H9 (cell line): ENCODE data around the gene N4BP2L1. TPM values are rescaled to one million over a fixed set of nuclear protein-coding genes. Genes with fewer than 3 reads are reported as not detected.

Experiments
- DNase-seq: peaks from one replicate; pipeline ENCODE4 v3.0.0-alpha.2; 2017
- H2AFZ ChIP-seq: one replicate; pipeline ENCODE4 v1.6.1; 2013; ENCODE audit warnings: mild to moderate bottlenecking, low read length, control low read depth, moderate library complexity
- H2AK5ac ChIP-seq: 2 replicates; pipeline ENCODE4 v1.6.1; 2013; ENCODE audit warnings: low read length, control low read depth, mixed read lengths; ENCODE audit not compliant: insufficient read length
- H2BK120ac ChIP-seq: one replicate; pipeline ENCODE4 v1.6.1; 2013; ENCODE audit warnings: low read depth, mild to moderate bottlenecking, low read length, control low read depth, inconsistent platforms; ENCODE audit not compliant: poor library complexity, severe bottlenecking
- H2BK12ac ChIP-seq: 2 replicates; pipeline ENCODE4 v1.6.1; 2013; ENCODE audit warnings: low read length, control low read depth, mixed read lengths, low read depth; ENCODE audit not compliant: insufficient read length
- H2BK15ac ChIP-seq: 2 replicates; pipeline ENCODE4 v1.6.1; 2013; ENCODE audit warnings: low read depth, low read length, control low read depth
- H2BK20ac ChIP-seq: one replicate; pipeline ENCODE4 v1.6.1; 2013; ENCODE audit warnings: low read depth, mild to moderate bottlenecking, low read length, control low read depth, inconsistent platforms; ENCODE audit not compliant: poor library complexity, severe bottlenecking
- H2BK5ac ChIP-seq: 2 replicates; pipeline ENCODE4 v1.6.1; 2013; ENCODE audit warnings: low read length, control low read depth, mixed read lengths; ENCODE audit not compliant: insufficient read length
- H3K14ac ChIP-seq: 2 replicates; pipeline ENCODE4 v1.6.1; 2013; ENCODE audit warnings: low read length, control low read depth; ENCODE audit not compliant: insufficient read depth
- H3K18ac ChIP-seq: 2 replicates; pipeline ENCODE4 v1.6.1; 2013; ENCODE audit warnings: low read depth, mild to moderate bottlenecking, mixed read lengths, low read length, control low read depth; ENCODE audit not compliant: insufficient read length
- H3K23ac ChIP-seq: 2 replicates; pipeline ENCODE4 v1.6.1; 2013; ENCODE audit warnings: low read length, control low read depth, mixed read lengths, low read depth; ENCODE audit not compliant: insufficient read length
- H3K23me2 ChIP-seq: 2 replicates; pipeline ENCODE4 v1.6.1; 2013; ENCODE audit warnings: low read depth, mild to moderate bottlenecking, mixed read lengths, low read length, control low read depth; ENCODE audit not compliant: insufficient read length, poor library complexity, severe bottlenecking
- H3K27ac ChIP-seq: 2 replicates; pipeline ENCODE4 v1.5.1; 2013; ENCODE audit warnings: low read length, control low read depth, mixed read lengths, low read depth; ENCODE audit not compliant: insufficient read length
- H3K27me3 ChIP-seq: 2 replicates; pipeline ENCODE4 v1.6.1; 2013; ENCODE audit warnings: low read length, control low read depth, inconsistent platforms; ENCODE audit not compliant: insufficient read depth
- H3K4ac ChIP-seq: 2 replicates; pipeline ENCODE4 v1.6.1; 2013; ENCODE audit warnings: low read depth, mild to moderate bottlenecking, control low read depth, inconsistent platforms, low read length, moderate library complexity
- H3K4me1 ChIP-seq: 2 replicates; pipeline ENCODE4 v1.6.1; 2013; ENCODE audit warnings: low read length, control low read depth, inconsistent platforms; ENCODE audit not compliant: insufficient read depth
- H3K4me2 ChIP-seq: 2 replicates; pipeline ENCODE4 v1.6.1; 2013; ENCODE audit warnings: low read length, control low read depth, mixed read lengths; ENCODE audit not compliant: insufficient read length, insufficient read depth
- H3K56ac ChIP-seq: 2 replicates; pipeline ENCODE4 v1.6.1; 2013; ENCODE audit warnings: low read depth, mild to moderate bottlenecking, mixed read lengths, low read length, control low read depth; ENCODE audit not compliant: insufficient read length
- H3K79me1 ChIP-seq: 2 replicates; pipeline ENCODE4 v1.6.1; 2013; ENCODE audit warnings: low read depth, mild to moderate bottlenecking, moderate library complexity, low read length, control low read depth, inconsistent platforms; ENCODE audit not compliant: insufficient read depth, poor library complexity, severe bottlenecking
- H3K79me2 ChIP-seq: 2 replicates; pipeline ENCODE4 v1.6.1; 2013; ENCODE audit warnings: low read length, control low read depth, inconsistent platforms; ENCODE audit not compliant: insufficient read depth
- H3K9ac ChIP-seq: 2 replicates; pipeline ENCODE4 v1.6.1; 2013; ENCODE audit warnings: low read length, control low read depth, mixed read lengths; ENCODE audit not compliant: insufficient read length; ENCODE audit errors: extremely low read depth
- H3K9me3 ChIP-seq: one replicate; pipeline ENCODE4 v1.6.1; 2013; ENCODE audit warnings: low read depth, low read length, inconsistent platforms; ENCODE audit not compliant: control insufficient read depth
- H3T11ph ChIP-seq: one replicate; pipeline ENCODE4 v1.6.1; 2013; ENCODE audit warnings: mild to moderate bottlenecking, low read length, control low read depth, inconsistent platforms
- H4K20me1 ChIP-seq: one replicate; pipeline ENCODE4 v1.6.1; 2013; ENCODE audit not compliant: control insufficient read depth, insufficient read length, insufficient read depth
- H4K5ac ChIP-seq: 2 replicates; pipeline ENCODE4 v1.6.1; 2013; ENCODE audit warnings: low read depth, mild to moderate bottlenecking, mixed read lengths, low read length, control low read depth; ENCODE audit not compliant: insufficient read length
- H4K8ac ChIP-seq: replicated peaks from 2 replicates; pipeline ENCODE4 v1.6.1; 2013; ENCODE audit warnings: low read length, control low read depth, mixed read lengths, low read depth; ENCODE audit not compliant: insufficient read length
- H4K91ac ChIP-seq: 2 replicates; pipeline ENCODE4 v1.6.1; 2013; ENCODE audit warnings: low read depth, mild to moderate bottlenecking, moderate library complexity, mixed read lengths, low read length, control low read depth; ENCODE audit not compliant: insufficient read length
- H3K27ac Mint-ChIP-seq, 3 experiments: 2 replicates in 2 of 3; 3 replicates in 1 of 3; pipeline ENCODE4 v1.8.0; 2020 to 2021; ENCODE audit warnings: mixed read lengths in 3 of 3, mild to moderate bottlenecking in 1 of 3, moderate library complexity in 1 of 3
- H3K27me3 Mint-ChIP-seq: 2 replicates; pipeline ENCODE4 v1.8.0; 2021; ENCODE audit warnings: low read depth, mild to moderate bottlenecking, moderate library complexity, mixed read lengths
- H3K36me3 Mint-ChIP-seq, 3 experiments: 2 replicates in 2 of 3; 3 replicates in 1 of 3; pipeline ENCODE4 v1.8.0; 2020 to 2021; ENCODE audit warnings: low read depth in 3 of 3, mixed read lengths in 3 of 3; ENCODE audit not compliant: insufficient read depth in 1 of 3
- H3K4me1 Mint-ChIP-seq, 2 experiments: 2 replicates each; pipeline ENCODE4 v1.8.0; 2020; ENCODE audit warnings: mixed read lengths in 2 of 2
- H3K4me3 Mint-ChIP-seq, 2 experiments: 2 replicates in 1 of 2; 3 replicates in 1 of 2; pipeline ENCODE4 v1.8.0; 2020 to 2021; ENCODE audit warnings: mild to moderate bottlenecking in 2 of 2, mixed read lengths in 2 of 2, moderate library complexity in 1 of 2
- H3K9me3 Mint-ChIP-seq, 2 experiments: 2 replicates in 1 of 2; 3 replicates in 1 of 2; pipeline ENCODE4 v1.8.0; 2020; ENCODE audit warnings: mild to moderate bottlenecking in 2 of 2, mixed read lengths in 2 of 2, moderate library complexity in 1 of 2
- CTCF ChIP-seq: fragments of 200-600 bp; sonication (generic); conservative IDR thresholded peaks from 3 replicates; pipeline ENCODE4 v1.8.0; 2021; ENCODE audit warnings: antibody characterized with exemption, mild to moderate bottlenecking
- WGBS: extraction: QIAGEN DNeasy Blood & Tissue Kit; methylation state at CpG from one replicate; pipeline ENCODE4 v1.1.7; 2013; ENCODE audit warnings: missing lambda C conversion rate, low lambda C conversion rate, mixed read lengths; ENCODE audit not compliant: insufficient read length; ENCODE audit errors: extremely low coverage; 5-methylcytosine and 5-hydroxymethylcytosine counted together
- total RNA-seq: library from RNA; stranded (reverse); gene quantifications from 2 replicates; pipeline ENCODE4 v1.2.1, GENCODE V29; 2021

The N4BP2L1 gene
- total RNA-seq, 1 experiment from 2014 or later, result 1.5 TPM

GRCh38 chr13:32408296-32409000 is 19.5 kb downstream of the N4BP2L1 start:
- H4K8ac ChIP-seq, result no peak overlapping the region
- H3K27ac ChIP-seq, result no peak overlapping the region
- H3K14ac ChIP-seq, result no peak overlapping the region
- no peak for TF ChIP-seq CTCF
- H3K27ac Mint-ChIP-seq, result no peak overlapping the region
- WGBS, result no CpG with 5 or more reads among the region's 9 CpGs
- no peak for DNase-seq
- no peak overlapping the region for H2BK120ac ChIP-seq
- no peaks in the 10 kb centered on the region for H4K20me1 ChIP-seq
- no peaks in the 10 kb centered on the region for H3K79me1 ChIP-seq
- no peaks in the 10 kb centered on the region for H3K79me2 ChIP-seq
- H4K5ac ChIP-seq, result no peak overlapping the region
- H3K9ac ChIP-seq, result no peak overlapping the region
- no peak overlapping the region for H2BK15ac ChIP-seq
- no peaks in the 10 kb centered on the region for H3K27me3 ChIP-seq
- H2BK5ac ChIP-seq, result no peak overlapping the region
- peaks cover 5% of the 10 kb centered on the region for H3K23me2 ChIP-seq
- no peak overlapping the region for H3T11ph ChIP-seq
- H2BK12ac ChIP-seq, result no peak overlapping the region
- peaks cover 22 to 23% of the 10 kb centered on the region in 2 experiments for H3K4me1 Mint-ChIP-seq
- H3K23ac ChIP-seq, result no peak overlapping the region
- no peak overlapping the region for H3K18ac ChIP-seq
- peaks cover 17% of the 10 kb centered on the region for H3K27me3 Mint-ChIP-seq
- no peak overlapping the region for H3K4me2 ChIP-seq
- H3K4me1 ChIP-seq, result no peaks in the 10 kb centered on the region; the same call in 1 of the 2 replicates
- no peak overlapping the region for H2AK5ac ChIP-seq
- no peak overlapping the region for H3K56ac ChIP-seq
- no peak overlapping the region for H2BK20ac ChIP-seq
- no peak overlapping the region for H2AFZ ChIP-seq
- no peak overlapping the region for H3K4me3 Mint-ChIP-seq
- H4K91ac ChIP-seq, result no peak overlapping the region
- no peak overlapping the region for H3K4ac ChIP-seq
- H3K9me3 Mint-ChIP-seq, result no peaks in the 10 kb centered on the region
- no peaks in the 10 kb centered on the region for H3K9me3 ChIP-seq
- H3K36me3 Mint-ChIP-seq, result no peaks in the 10 kb centered on the region
